GM12878 (cell line): Measurements from ENCODE around the gene TTLL11. TPM values are rescaled to one million over a fixed set of nuclear protein-coding genes. Genes with fewer than 3 reads are reported as not detected.

Experiments used
- ATAC-seq: fragments of 200-7000 bp; cut with Tn5 transposase; 3 replicates; pipeline ENCODE4 v1.9.1; 2020; ENCODE audit warnings: mild to moderate bottlenecking, moderate library complexity
- BruUV-seq: library from RNA; stranded (reverse); fragments of 400-500 nt; replicated peaks from 2 replicates; lab custom pipeline; 2021; lab: Mats Ljungman, UMichigan
- CTCF ChIA-PET: fragments of 300-600 bp; sonication (Branson Sonifier 250); formaldehyde crosslinking; extraction: SDS; loops from one replicate; lab custom pipeline; 2021; ENCODE audit warnings: inconsistent platforms; lab: Yijun Ruan, JAX
- POLR2A ChIA-PET: fragments of 350-600 bp; formaldehyde crosslinking; extraction: SDS; loops from one replicate; lab custom pipeline; 2021; ENCODE audit warnings: inconsistent platforms; lab: Charles Lee
- RAD21 ChIA-PET: fragments of 300-600 bp; sonication (Branson Sonifier 250); formaldehyde crosslinking; loops from one replicate; lab custom pipeline; 2023; ENCODE audit warnings: antibody characterized with exemption; ENCODE audit not compliant: unreplicated experiment; lab: Charles Lee
- SMC1A ChIA-PET: fragments of 300-600 bp; sonication (Branson Sonifier 250); formaldehyde crosslinking; loops from one replicate; lab custom pipeline; 2023; ENCODE audit not compliant: unreplicated experiment, uncharacterized antibody; lab: Charles Lee
- DNase-seq: peaks from one replicate; pipeline ENCODE4 v3.0.0-alpha.2; 2011; ENCODE audit warnings: low read depth, low spot score
- FAIRE-seq: peaks from 3 replicates; lab custom pipeline; 2011; peaks lifted over from hg19 to GRCh38; lab: Jason Lieb, UNC
- H2AFZ ChIP-seq: 2 replicates; pipeline ENCODE4 v1.6.0; 2011; ENCODE audit warnings: low read depth, low read length, control low read depth; ENCODE audit not compliant: control insufficient read depth
- H3K27ac ChIP-seq: 2 replicates; pipeline ENCODE4 v1.5.1; 2011; ENCODE audit warnings: control low read depth; ENCODE audit not compliant: control insufficient read depth, insufficient read depth
- H3K27me3 ChIP-seq, 2 experiments: replicated peaks in 1 of 2; 2 replicates each; pipeline versions ENCODE4 v1.6.0 to v1.6.1; 2011; ENCODE audit warnings: low read length in 1 of 2; ENCODE audit not compliant: control insufficient read depth in 2 of 2, insufficient read depth in 2 of 2
- H3K36me3 ChIP-seq, 2 experiments: 2 replicates each; pipeline ENCODE4 v1.5.1; 2011; ENCODE audit warnings: low read length in 1 of 2; ENCODE audit not compliant: control insufficient read depth in 2 of 2, insufficient read depth in 2 of 2
- H3K4me1 ChIP-seq: 2 replicates; pipeline ENCODE4 v1.6.1; 2011; ENCODE audit warnings: mild to moderate bottlenecking, low read length, moderate library complexity, mixed read lengths; ENCODE audit not compliant: control insufficient read depth, insufficient read depth
- H3K4me2 ChIP-seq: 2 replicates; pipeline ENCODE4 v1.6.0; 2011; ENCODE audit warnings: control low read depth; ENCODE audit not compliant: control insufficient read depth, insufficient read depth
- H3K4me3 ChIP-seq: fragments of 200-600 bp; sonication (generic); 2 replicates; pipeline ENCODE4 v1.5.1; 2016
- H3K79me2 ChIP-seq: 2 replicates; pipeline ENCODE4 v1.6.0; 2011; ENCODE audit warnings: low read length; ENCODE audit not compliant: control insufficient read depth, insufficient read depth
- H3K9ac ChIP-seq: 2 replicates; pipeline ENCODE4 v1.8.0; 2011; ENCODE audit warnings: low read length, control low read depth, mixed read lengths; ENCODE audit not compliant: control insufficient read depth, insufficient read depth
- H3K9me3 ChIP-seq: replicated peaks from 3 replicates; pipeline ENCODE4 v1.5.1; 2011; ENCODE audit warnings: mild to moderate bottlenecking, low read length; ENCODE audit not compliant: control insufficient read depth, insufficient read depth
- H4K20me1 ChIP-seq: 2 replicates; pipeline ENCODE4 v1.6.0; 2011; ENCODE audit not compliant: control insufficient read depth, insufficient read depth
- ASH2L ChIP-seq: fragments of 300-600, 200-600 bp; sonication (generic); IDR thresholded peaks from 2 replicates; pipeline ENCODE4 v1.6.1; 2017; ENCODE audit warnings: low read depth, mild to moderate bottlenecking, borderline replicate concordance
- CEBPB ChIP-seq, 2 experiments: fragments of 150-350 bp in 1 of 2; IDR thresholded peaks; 2 replicates each; pipeline ENCODE4 v1.6.1; 2012 to 2014; ENCODE audit warnings: low read depth in 2 of 2, low read length in 2 of 2, borderline replicate concordance in 1 of 2, inconsistent platforms in 1 of 2
- CHD2 ChIP-seq: IDR thresholded peaks from 2 replicates; pipeline ENCODE4 v1.6.1; 2011; ENCODE audit warnings: low read depth, low read length, improper control_type of control experiment, borderline replicate concordance
- EGR1 ChIP-seq, 2 experiments: IDR thresholded peaks; 1 replicate in 1 of 2; 2 replicates in 1 of 2; pipeline ENCODE4 v1.6.1; 2011 to 2012; ENCODE audit warnings: low read depth in 2 of 2, low read length in 2 of 2, borderline replicate concordance in 1 of 2, mild to moderate bottlenecking in 1 of 2, moderate library complexity in 1 of 2
- EP300 ChIP-seq, 2 experiments: fragments of 150-350 bp in 1 of 2; IDR thresholded peaks; 2 replicates each; pipeline ENCODE4 v1.6.1; 2011 to 2012; ENCODE audit warnings: low read depth in 2 of 2, low read length in 2 of 2, borderline replicate concordance in 1 of 2, improper control_type of control experiment in 1 of 2, inconsistent platforms in 1 of 2; ENCODE audit not compliant: control insufficient read depth in 1 of 2
- NBN ChIP-seq: fragments of 450-650 bp; IDR thresholded peaks from 2 replicates; pipeline ENCODE4 v1.6.1; 2016
- SRF ChIP-seq, 2 experiments: IDR thresholded peaks; 2 replicates each; pipeline ENCODE4 v1.6.1; 2011; ENCODE audit warnings: low read depth in 2 of 2, low read length in 2 of 2, mild to moderate bottlenecking in 1 of 2, moderate library complexity in 1 of 2
- TCF3 ChIP-seq: IDR thresholded peaks from 2 replicates; pipeline ENCODE4 v1.6.1; 2012; ENCODE audit warnings: low read depth, mild to moderate bottlenecking, low read length, borderline replicate concordance; ENCODE audit not compliant: insufficient read depth
- TCF7 ChIP-seq: IDR thresholded peaks from 2 replicates; pipeline ENCODE4 v1.6.1; 2014; ENCODE audit warnings: antibody characterized with exemption, borderline replicate concordance
- ZBED1 ChIP-seq: IDR thresholded peaks from 2 replicates; pipeline ENCODE4 v1.6.1; 2016; ENCODE audit warnings: borderline replicate concordance
- WGBS: methylation state at CpG from one replicate; pipeline ENCODE4 v1.1.6; 2016; ENCODE audit warnings: low lambda C conversion rate; ENCODE audit not compliant: insufficient replicate concordance, insufficient coverage; ENCODE audit errors: missing lambda C conversion rate; 5-methylcytosine and 5-hydroxymethylcytosine counted together
- in situ Hi-C: fragments of 300-500 bp; cut with MboI; formaldehyde crosslinking; loops from 9 replicates; pipeline ENCODE4 v1.14.3; 2018; ENCODE audit warnings: mixed read lengths
- intact Hi-C: fragments of 100-400 bp; cut with micrococcal nuclease; formaldehyde crosslinking; loops from one replicate; pipeline ENCODE4 v1.14.2; 2022; ENCODE audit not compliant: unreplicated experiment
- polyA plus RNA-seq, 11 experiments: library from polyadenylated mRNA; depleted of rRNA in 4 of 11; unstranded in 6 of 11; stranded (reverse) in 5 of 11; fragments of >200 nt; fragmentation: Nextera tagmentation in 4 of 11; fragmentation: Illumina TruSeq in 1 of 11; extraction: Ambion mirVana in 4 of 11; extraction: Trizol in 1 of 11; gene quantifications; 1 replicate in 1 of 11; 2 replicates in 10 of 11; pipeline versions ENCODE4 v1.2.1 to v1.2.3, GENCODE V29; 2011 to 2016; ENCODE audit warnings: inconsistent platforms in 2 of 11, missing spikeins in 2 of 11, low read depth in 1 of 11
- total RNA-seq, 4 experiments: library from RNA; depleted of rRNA in 3 of 4; stranded (reverse); fragments of >200 nt in 3 of 4; fragmentation: Illumina TruSeq in 1 of 4; extraction: Trizol in 1 of 4; gene quantifications; 2 replicates each; pipeline versions ENCODE4 v1.2.1 to v1.2.3, GENCODE V29; 2013 to 2021
- TF ChIP-seq, protein P1 (sequence below): fragments of 150-350 bp; IDR thresholded peaks from 2 replicates; pipeline ENCODE4 v1.6.1; 2014; ENCODE audit warnings: mild to moderate bottlenecking, low read depth, low read length
- TF ChIP-seq, protein P2 (sequence below): fragments of 450-650 bp; IDR thresholded peaks from 2 replicates; pipeline ENCODE4 v1.6.1; 2017; ENCODE audit warnings: mild to moderate bottlenecking, moderate library complexity
- TF ChIP-seq, protein P3 (sequence below): IDR thresholded peaks from 2 replicates; pipeline ENCODE4 v1.6.1; 2012; ENCODE audit warnings: low read length, inconsistent platforms
- TF ChIP-seq, protein P4 (sequence below): fragments of 450-650 bp; IDR thresholded peaks from 2 replicates; pipeline ENCODE4 v1.6.1; 2017; ENCODE audit warnings: borderline replicate concordance

The TTLL11 gene
- total and polyA plus RNA-seq, 10 of the 15 experiments (the other 5 are each of a cell fraction or from before 2014, with no cell fraction given): 1.2 to 3.7 (median 2.9) TPM

DNA sequence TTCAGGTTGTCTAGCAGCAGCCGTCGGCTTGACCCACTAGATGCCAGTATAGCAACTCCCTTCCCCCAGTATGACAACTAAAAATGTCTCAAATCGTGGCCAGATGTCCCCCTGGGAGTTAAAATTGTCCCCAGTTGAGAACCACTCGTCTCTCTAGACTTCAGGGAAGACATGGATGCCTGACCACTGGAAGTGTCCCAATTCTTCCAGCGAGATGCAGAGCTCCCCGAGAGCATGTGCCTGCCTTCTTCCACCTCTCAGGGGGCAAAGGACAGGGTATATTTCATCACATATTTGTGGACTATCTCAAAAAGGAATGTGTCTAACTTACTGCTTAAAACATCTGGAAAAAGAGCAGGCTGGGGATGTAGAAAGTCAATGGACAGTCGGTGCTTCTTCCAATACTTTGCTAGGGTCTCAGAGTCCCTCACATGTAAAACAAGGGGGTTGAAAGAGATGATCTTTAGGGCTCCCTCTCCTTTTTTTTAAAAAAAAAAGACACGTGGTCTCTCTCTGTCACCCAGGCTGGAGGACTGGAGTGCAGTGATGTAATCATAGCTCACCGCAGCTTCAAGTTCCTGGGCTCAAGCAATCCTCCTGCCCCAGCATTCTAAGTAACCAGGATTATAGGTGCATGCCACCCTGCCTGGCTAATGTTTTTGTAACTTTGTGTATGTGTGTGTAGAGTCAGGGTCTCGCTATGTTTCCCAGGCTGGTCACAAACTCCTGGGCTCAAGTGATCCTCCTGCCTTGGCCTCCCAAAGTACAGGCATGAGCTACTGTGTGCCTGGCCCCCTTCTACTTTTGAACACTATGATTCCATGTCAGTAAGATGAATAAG, 251.1 kb downstream of the TTLL11 start:
- DNase-seq (no peak), FAIRE-seq (no peak), ATAC-seq (no peak)
- in situ Hi-C loops: no loop called here
- ChIA-PET RAD21 (no interaction called here), SMC1A (no interaction called here), CTCF (no interaction called here), POLR2A (no interaction called here)
- Histone ChIP-seq H3K27ac (no peak overlapping the region), H3K4me2 (no peak overlapping the region), H3K36me3 (no peaks in the 10 kb centered on the region), H3K4me3 (no peak overlapping the region), H3K9ac (no peak overlapping the region), H4K20me1 (no peaks in the 10 kb centered on the region), H3K27me3 (no peaks in the 10 kb centered on the region; a peak in 1 of 4 replicates), H3K9me3 (no peaks in the 10 kb centered on the region), H3K79me2 (no peaks in the 10 kb centered on the region), H2AFZ (no peak overlapping the region), H3K4me1 (peaks cover 27% of the 10 kb centered on the region)
- BruUV-seq: no TSS peak
- intact Hi-C loops: no loop called here
- TF ChIP-seq ASH2L: no peak
- no peak for TF ChIP-seq CEBPB (IDR thresholded peaks at IDR 0.05; ENCODE audit: borderline replicate concordance in 1 of 2, low read depth in 2 of 2, low read length in 2 of 2)
- TF ChIP-seq, protein P1, sequence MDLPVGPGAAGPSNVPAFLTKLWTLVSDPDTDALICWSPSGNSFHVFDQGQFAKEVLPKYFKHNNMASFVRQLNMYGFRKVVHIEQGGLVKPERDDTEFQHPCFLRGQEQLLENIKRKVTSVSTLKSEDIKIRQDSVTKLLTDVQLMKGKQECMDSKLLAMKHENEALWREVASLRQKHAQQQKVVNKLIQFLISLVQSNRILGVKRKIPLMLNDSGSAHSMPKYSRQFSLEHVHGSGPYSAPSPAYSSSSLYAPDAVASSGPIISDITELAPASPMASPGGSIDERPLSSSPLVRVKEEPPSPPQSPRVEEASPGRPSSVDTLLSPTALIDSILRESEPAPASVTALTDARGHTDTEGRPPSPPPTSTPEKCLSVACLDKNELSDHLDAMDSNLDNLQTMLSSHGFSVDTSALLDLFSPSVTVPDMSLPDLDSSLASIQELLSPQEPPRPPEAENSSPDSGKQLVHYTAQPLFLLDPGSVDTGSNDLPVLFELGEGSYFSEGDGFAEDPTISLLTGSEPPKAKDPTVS: no peak
- TF ChIP-seq EGR1 (IDR thresholded peaks at IDR 0.05; ENCODE audit: borderline replicate concordance in 1 of 2, low read depth in 2 of 2, low read length in 2 of 2): no peak
- no peak for TF ChIP-seq TCF7
- TF ChIP-seq TCF3: no peak
- TF ChIP-seq, protein P2, sequence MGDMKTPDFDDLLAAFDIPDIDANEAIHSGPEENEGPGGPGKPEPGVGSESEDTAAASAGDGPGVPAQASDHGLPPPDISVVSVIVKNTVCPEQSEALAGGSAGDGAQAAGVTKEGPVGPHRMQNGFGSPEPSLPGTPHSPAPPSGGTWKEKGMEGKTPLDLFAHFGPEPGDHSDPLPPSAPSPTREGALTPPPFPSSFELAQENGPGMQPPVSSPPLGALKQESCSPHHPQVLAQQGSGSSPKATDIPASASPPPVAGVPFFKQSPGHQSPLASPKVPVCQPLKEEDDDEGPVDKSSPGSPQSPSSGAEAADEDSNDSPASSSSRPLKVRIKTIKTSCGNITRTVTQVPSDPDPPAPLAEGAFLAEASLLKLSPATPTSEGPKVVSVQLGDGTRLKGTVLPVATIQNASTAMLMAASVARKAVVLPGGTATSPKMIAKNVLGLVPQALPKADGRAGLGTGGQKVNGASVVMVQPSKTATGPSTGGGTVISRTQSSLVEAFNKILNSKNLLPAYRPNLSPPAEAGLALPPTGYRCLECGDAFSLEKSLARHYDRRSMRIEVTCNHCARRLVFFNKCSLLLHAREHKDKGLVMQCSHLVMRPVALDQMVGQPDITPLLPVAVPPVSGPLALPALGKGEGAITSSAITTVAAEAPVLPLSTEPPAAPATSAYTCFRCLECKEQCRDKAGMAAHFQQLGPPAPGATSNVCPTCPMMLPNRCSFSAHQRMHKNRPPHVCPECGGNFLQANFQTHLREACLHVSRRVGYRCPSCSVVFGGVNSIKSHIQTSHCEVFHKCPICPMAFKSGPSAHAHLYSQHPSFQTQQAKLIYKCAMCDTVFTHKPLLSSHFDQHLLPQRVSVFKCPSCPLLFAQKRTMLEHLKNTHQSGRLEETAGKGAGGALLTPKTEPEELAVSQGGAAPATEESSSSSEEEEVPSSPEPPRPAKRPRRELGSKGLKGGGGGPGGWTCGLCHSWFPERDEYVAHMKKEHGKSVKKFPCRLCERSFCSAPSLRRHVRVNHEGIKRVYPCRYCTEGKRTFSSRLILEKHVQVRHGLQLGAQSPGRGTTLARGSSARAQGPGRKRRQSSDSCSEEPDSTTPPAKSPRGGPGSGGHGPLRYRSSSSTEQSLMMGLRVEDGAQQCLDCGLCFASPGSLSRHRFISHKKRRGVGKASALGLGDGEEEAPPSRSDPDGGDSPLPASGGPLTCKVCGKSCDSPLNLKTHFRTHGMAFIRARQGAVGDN: no peak
- TF ChIP-seq NBN: no peak
- TF ChIP-seq CHD2: no peak
- TF ChIP-seq, protein P3, sequence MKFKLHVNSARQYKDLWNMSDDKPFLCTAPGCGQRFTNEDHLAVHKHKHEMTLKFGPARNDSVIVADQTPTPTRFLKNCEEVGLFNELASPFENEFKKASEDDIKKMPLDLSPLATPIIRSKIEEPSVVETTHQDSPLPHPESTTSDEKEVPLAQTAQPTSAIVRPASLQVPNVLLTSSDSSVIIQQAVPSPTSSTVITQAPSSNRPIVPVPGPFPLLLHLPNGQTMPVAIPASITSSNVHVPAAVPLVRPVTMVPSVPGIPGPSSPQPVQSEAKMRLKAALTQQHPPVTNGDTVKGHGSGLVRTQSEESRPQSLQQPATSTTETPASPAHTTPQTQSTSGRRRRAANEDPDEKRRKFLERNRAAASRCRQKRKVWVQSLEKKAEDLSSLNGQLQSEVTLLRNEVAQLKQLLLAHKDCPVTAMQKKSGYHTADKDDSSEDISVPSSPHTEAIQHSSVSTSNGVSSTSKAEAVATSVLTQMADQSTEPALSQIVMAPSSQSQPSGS: no peak
- TF ChIP-seq, protein P4, sequence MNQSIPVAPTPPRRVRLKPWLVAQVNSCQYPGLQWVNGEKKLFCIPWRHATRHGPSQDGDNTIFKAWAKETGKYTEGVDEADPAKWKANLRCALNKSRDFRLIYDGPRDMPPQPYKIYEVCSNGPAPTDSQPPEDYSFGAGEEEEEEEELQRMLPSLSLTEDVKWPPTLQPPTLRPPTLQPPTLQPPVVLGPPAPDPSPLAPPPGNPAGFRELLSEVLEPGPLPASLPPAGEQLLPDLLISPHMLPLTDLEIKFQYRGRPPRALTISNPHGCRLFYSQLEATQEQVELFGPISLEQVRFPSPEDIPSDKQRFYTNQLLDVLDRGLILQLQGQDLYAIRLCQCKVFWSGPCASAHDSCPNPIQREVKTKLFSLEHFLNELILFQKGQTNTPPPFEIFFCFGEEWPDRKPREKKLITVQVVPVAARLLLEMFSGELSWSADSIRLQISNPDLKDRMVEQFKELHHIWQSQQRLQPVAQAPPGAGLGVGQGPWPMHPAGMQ: no peak
- no peak for TF ChIP-seq ZBED1
- no peak for TF ChIP-seq SRF (IDR thresholded peaks at IDR 0.05; ENCODE audit: low read depth in 2 of 2, low read length in 2 of 2)
- no peak for TF ChIP-seq EP300 (IDR thresholded peaks at IDR 0.05; ENCODE audit: borderline replicate concordance in 1 of 2, control insufficient read depth in 1 of 2, low read depth in 2 of 2, low read length in 2 of 2)
- 55% methylated on average over 10 of the region's 10 CpGs for WGBS
